SH-SY5Y (cell line): ENCODE results near the gene ZSCAN25.

ENCODE experiments used
- GATA2 ChIP-seq: IDR thresholded peaks from 2 replicates; pipeline ENCODE4 v1.6.1; 2011; ENCODE audit warnings: mild to moderate bottlenecking, low read depth, low read length
- GATA3 ChIP-seq: IDR thresholded peaks from 2 replicates; pipeline ENCODE4 v1.6.1; 2011; ENCODE audit warnings: low read depth, mild to moderate bottlenecking, low read length, moderate library complexity

DNA sequence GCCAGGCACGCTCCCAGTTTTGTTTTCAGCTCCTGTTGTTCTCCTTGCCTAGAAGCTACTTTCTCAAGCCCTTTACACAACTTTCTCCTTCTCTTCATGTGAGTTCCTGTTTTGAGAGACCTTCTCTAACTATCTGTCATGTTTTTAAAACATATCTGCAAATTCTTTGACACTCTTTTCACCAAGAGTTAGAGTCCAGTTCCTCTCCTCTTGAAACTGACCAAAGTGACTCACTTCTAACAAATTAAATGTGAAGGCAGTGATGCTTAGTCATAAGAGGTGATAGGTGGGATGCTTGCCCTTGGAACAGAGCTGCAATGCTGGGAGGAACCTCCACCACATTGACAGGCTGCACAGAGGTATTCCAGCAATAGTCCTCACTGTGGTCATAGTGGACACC, 25.3 kb downstream of the ZSCAN25 start:
- TF ChIP-seq GATA2 (no peak), GATA3 (no peak)
